GM23248 (cell line): ENCODE data around the gene CIAPIN1. TPM values are rescaled to one million over a fixed set of nuclear protein-coding genes. Genes with fewer than 3 reads are reported as not detected.
A peak's percentile ranks its signal among the peaks of the same experiment; 100 is the strongest.

Experiments used
- DNase-seq: peaks from one replicate; pipeline ENCODE4 v3.0.0-alpha.2; 2015
- H2AFZ ChIP-seq: fragments of 200-600 bp; sonication (generic); 2 replicates; pipeline ENCODE4 v1.6.1; 2016; ENCODE audit warnings: antibody characterized with exemption
- H3F3A ChIP-seq: fragments of 200-600 bp; sonication (generic); 2 replicates; pipeline ENCODE4 v1.6.1; 2016; ENCODE audit warnings: mild to moderate bottlenecking, antibody characterized with exemption, mixed run types; ENCODE audit not compliant: insufficient read depth
- H3K27ac ChIP-seq: fragments of 200-600 bp; sonication (generic); 2 replicates; pipeline ENCODE4 v1.5.1; 2016; ENCODE audit warnings: mild to moderate bottlenecking
- H3K27me3 ChIP-seq: fragments of 200-600 bp; sonication (generic); replicated peaks from 2 replicates; pipeline ENCODE4 v1.6.1; 2016; ENCODE audit warnings: mild to moderate bottlenecking; ENCODE audit not compliant: insufficient read depth
- H3K36me3 ChIP-seq: fragments of 200-600 bp; sonication (generic); 2 replicates; pipeline ENCODE4 v1.6.1; 2016; ENCODE audit warnings: low read depth, mild to moderate bottlenecking
- H3K4me1 ChIP-seq: fragments of 200-600 bp; sonication (generic); 2 replicates; pipeline ENCODE4 v1.6.1; 2016; ENCODE audit warnings: mild to moderate bottlenecking; ENCODE audit not compliant: insufficient read depth
- H3K4me2 ChIP-seq: fragments of 200-600 bp; sonication (generic); one replicate; pipeline ENCODE4 v1.6.1; 2016; ENCODE audit warnings: mild to moderate bottlenecking; ENCODE audit not compliant: unreplicated experiment
- H3K4me3 ChIP-seq: fragments of 200-600 bp; sonication (generic); 2 replicates; pipeline ENCODE4 v1.5.1; 2016; ENCODE audit warnings: mild to moderate bottlenecking
- H3K79me2 ChIP-seq: fragments of 200-600 bp; sonication (generic); 2 replicates; pipeline ENCODE4 v1.6.1; 2016; ENCODE audit warnings: mild to moderate bottlenecking; ENCODE audit not compliant: insufficient read depth
- H3K9ac ChIP-seq: fragments of 200-600 bp; sonication (generic); 2 replicates; pipeline ENCODE4 v1.6.1; 2016; ENCODE audit warnings: mild to moderate bottlenecking
- H3K9me2 ChIP-seq: fragments of 200-600 bp; sonication (generic); 2 replicates; pipeline ENCODE4 v1.6.1; 2016; ENCODE audit warnings: mixed run types, mild to moderate bottlenecking, moderate library complexity; ENCODE audit not compliant: insufficient read depth
- H3K9me3 ChIP-seq: fragments of 200-600 bp; sonication (generic); one replicate; pipeline ENCODE4 v1.6.1; 2017; ENCODE audit warnings: low read depth
- H4K20me1 ChIP-seq: fragments of 200-600 bp; sonication (generic); 2 replicates; pipeline ENCODE4 v1.6.0; 2016; ENCODE audit not compliant: insufficient read depth
- EZH2 ChIP-seq: fragments of 200-600 bp; sonication (generic); IDR thresholded peaks from 2 replicates; pipeline ENCODE4 v1.6.1; 2018; ENCODE audit warnings: antibody characterized with exemption, mild to moderate bottlenecking; ENCODE audit not compliant: insufficient read depth, poor library complexity, severe bottlenecking
- EZH2phosphoT487 ChIP-seq: fragments of 200-600 bp; sonication (generic); IDR thresholded peaks from 2 replicates; pipeline ENCODE4 v1.6.1; 2018; ENCODE audit warnings: antibody characterized with exemption, moderate library complexity, mild to moderate bottlenecking, low read depth; ENCODE audit not compliant: insufficient read depth
- WGBS, 2 experiments: methylation state at CpG; one replicate each; pipeline ENCODE4 v1.1.6; 2015 to 2017; ENCODE audit warnings: low lambda C conversion rate in 2 of 2, low coverage in 1 of 2; ENCODE audit errors: missing lambda C conversion rate in 2 of 2; 5-methylcytosine and 5-hydroxymethylcytosine counted together
- in situ Hi-C: fragments of 300-500 bp; cut with MboI; formaldehyde crosslinking; loops from 2 replicates; pipeline ENCODE4 v1.15.0; 2020
- polyA plus RNA-seq: library from polyadenylated mRNA; unstranded; fragments of >200 nt; fragmentation: Nextera tagmentation; extraction: Ambion mirVana; gene quantifications from 2 replicates; pipeline ENCODE4 v1.2.1, GENCODE V29; 2016
- total RNA-seq: library from RNA; depleted of rRNA; stranded (reverse); fragments of >200 nt; shearing (Covaris generic); gene quantifications from 2 replicates; pipeline ENCODE4 v1.2.3, GENCODE V29; 2014

CIAPIN1 gene
- total and polyA plus RNA-seq, 2 experiments from 2014 or later = 35.7 to 45.1 TPM

DNA sequence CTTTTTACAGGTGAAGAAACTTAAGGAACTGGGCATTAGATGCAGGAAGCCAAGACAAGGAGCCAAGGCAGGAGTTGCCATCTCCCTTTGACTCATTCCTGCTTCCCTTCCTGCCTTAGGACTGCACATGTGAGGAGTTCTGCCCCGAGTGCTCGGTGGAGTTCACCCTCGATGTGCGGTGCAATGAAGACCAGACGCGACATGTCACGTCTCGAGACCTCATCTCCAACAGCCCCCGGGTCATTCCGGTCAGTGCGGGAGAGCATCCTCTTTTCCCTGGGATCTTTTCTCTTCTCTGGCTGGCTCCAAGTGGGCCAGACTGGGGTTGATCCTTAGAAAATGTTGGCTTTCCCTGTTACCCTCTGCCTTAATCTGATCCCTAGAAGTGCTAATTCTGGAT lies 21.9 kb upstream of the CIAPIN1 start:
- Histone ChIP-seq H4K20me1 (no peaks in the 10 kb centered on the region; the same call in 1 of the 2 replicates), H3K27ac (no peak overlapping the region), H3K4me3 (no peak overlapping the region), H3K4me2 (no peak overlapping the region), H3K4me1 (peaks cover 8% of the 10 kb centered on the region), H3K27me3 (no peaks in the 10 kb centered on the region), H3F3A (peaks cover 40% of the 10 kb centered on the region), H3K9me2 (no peaks in the 10 kb centered on the region), H3K36me3 (peaks cover 51% of the 10 kb centered on the region), H3K9ac (no peak overlapping the region), H3K9me3 (no peaks in the 10 kb centered on the region), H3K79me2 (peaks cover 44% of the 10 kb centered on the region), H2AFZ (no peak overlapping the region)
- WGBS, 2 experiments = 86 to 90% methylated on average over 11 of the region's 11 CpGs
- DNase-seq = no peak
- TF ChIP-seq EZH2phosphoT487 = no peak
- TF ChIP-seq EZH2 = no peak
- in situ Hi-C loops = no loop called here

DNA sequence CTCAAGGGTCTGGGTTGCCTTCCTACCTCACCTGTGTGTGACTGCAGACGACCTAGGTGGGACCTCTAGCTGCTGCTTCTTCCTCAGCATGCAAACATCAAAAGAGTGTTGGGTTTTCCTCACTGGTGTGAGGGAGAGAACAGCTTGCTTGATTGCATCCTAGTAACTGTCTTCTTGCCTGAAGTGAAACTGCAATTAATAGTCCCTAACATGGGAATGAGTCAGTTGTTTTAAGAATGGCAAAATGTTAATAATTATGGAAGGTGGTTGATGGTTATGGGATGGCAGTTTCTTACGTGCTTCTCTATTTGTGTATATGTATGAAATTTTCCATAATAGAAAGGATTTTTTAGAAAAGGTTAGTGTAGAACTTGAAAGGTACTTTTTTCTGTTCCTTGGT lies 21.2 kb upstream of the CIAPIN1 start:
- Histone ChIP-seq H4K20me1 (no peaks in the 10 kb centered on the region; the same call in 1 of the 2 replicates), H3K79me2 (peaks cover 51% of the 10 kb centered on the region), H3K4me3 (no peak overlapping the region), H3K9me2 (no peaks in the 10 kb centered on the region), H3K27me3 (no peaks in the 10 kb centered on the region), H3K4me2 (no peak overlapping the region), H3K36me3 (peaks cover 47% of the 10 kb centered on the region), H3K4me1 (peaks cover 15% of the 10 kb centered on the region), H3F3A (peaks cover 40% of the 10 kb centered on the region), H3K27ac (no peak overlapping the region), H3K9me3 (no peaks in the 10 kb centered on the region), H3K9ac (no peak overlapping the region), H2AFZ (no peak overlapping the region)
- in situ Hi-C loops = no loop called here
- WGBS, 2 experiments = 88 to 91% methylated on average over 2 of the region's 2 CpGs
- TF ChIP-seq EZH2phosphoT487 = no peak
- no peak for TF ChIP-seq EZH2
- DNase-seq = no peak

DNA sequence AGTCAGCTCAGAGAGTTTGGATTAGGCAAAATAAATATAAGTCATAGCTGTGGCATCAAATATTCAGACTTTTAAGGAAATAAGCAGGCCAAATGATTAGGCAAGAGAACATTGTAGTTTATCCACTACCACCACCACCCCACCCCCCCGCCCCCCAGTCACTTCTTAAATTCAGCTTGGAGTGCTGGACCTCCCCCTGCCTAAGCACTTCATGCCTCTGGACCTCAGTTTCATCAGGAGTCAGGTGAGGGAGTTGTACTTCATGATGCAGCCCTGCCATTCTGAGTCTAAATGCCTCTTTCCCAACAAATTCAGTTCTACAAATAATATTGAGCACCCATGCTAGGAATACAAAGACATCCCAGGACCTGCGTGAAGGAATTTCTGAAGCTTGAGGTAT lies 17.3 kb upstream of the CIAPIN1 start:
- Histone ChIP-seq H3K79me2 (peaks cover 60% of the 10 kb centered on the region), H3K9me2 (no peaks in the 10 kb centered on the region), H3K9me3 (no peaks in the 10 kb centered on the region), H3K27ac (no peak overlapping the region), H3K9ac (peak overlapping the region; percentile 8; the same call in 1 of the 2 replicates), H2AFZ (no peak overlapping the region), H3K4me1 (peaks cover 12% of the 10 kb centered on the region), H3F3A (peaks cover 32% of the 10 kb centered on the region), H3K4me2 (no peak overlapping the region), H4K20me1 (no peaks in the 10 kb centered on the region; the same call in 1 of the 2 replicates), H3K27me3 (no peaks in the 10 kb centered on the region), H3K4me3 (no peak overlapping the region), H3K36me3 (peaks cover 34% of the 10 kb centered on the region; the same call in 1 of the 2 replicates)
- TF ChIP-seq EZH2 = no peak
- TF ChIP-seq EZH2phosphoT487 = no peak
- in situ Hi-C loops = no loop called here
- 87 to 93% methylated on average over 2 of the region's 2 CpGs for WGBS, 2 experiments
- no peak for DNase-seq

DNA sequence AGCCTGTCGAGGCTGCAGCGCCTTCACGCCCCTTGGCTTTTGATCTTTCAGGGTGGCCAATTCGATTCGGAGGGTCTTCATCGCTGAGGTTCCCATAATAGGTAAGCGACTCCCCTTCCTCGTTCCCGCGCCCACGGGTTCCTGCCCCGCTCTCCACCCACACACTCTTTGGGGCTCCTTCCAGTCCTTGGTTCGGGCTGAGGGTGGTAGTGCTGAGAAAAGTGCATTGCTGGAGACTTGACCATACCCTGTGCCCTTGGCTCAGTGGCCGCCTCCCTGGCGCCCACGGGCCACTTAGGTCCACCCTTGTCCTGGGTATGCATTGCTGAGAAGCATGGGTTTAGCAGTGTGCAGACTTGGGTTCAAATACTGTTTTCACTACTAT lies 15.8 kb upstream of the CIAPIN1 start:
- H3K79me2 ChIP-seq = peaks cover 48% of the 10 kb centered on the region
- H4K20me1 ChIP-seq = no peaks in the 10 kb centered on the region; the same call in 1 of the 2 replicates
- peaks cover 26% of the 10 kb centered on the region; the same call in 1 of the 2 replicates for H3K36me3 ChIP-seq
- no peaks in the 10 kb centered on the region for H3K27me3 ChIP-seq
- peak; percentile 65 for DNase-seq
- H3F3A ChIP-seq = peaks cover 23% of the 10 kb centered on the region; the same call in 1 of the 2 replicates
- peak overlapping the region; percentile 83 for H3K4me3 ChIP-seq
- H3K4me1 ChIP-seq = peaks cover 12% of the 10 kb centered on the region
- peak overlapping the region; percentile 48 for H3K27ac ChIP-seq
- WGBS, 2 experiments = 0 to 3% methylated on average over 10 to 16 of the region's 16 CpGs
- H3K4me2 ChIP-seq = peak overlapping the region; percentile 92
- in situ Hi-C loops = no loop called here
- no peaks in the 10 kb centered on the region for H3K9me2 ChIP-seq
- TF ChIP-seq EZH2phosphoT487 (no peak), EZH2 (no peak)
- H2AFZ ChIP-seq = no peak overlapping the region
- H3K9me3 ChIP-seq = no peaks in the 10 kb centered on the region
- H3K9ac ChIP-seq = peak overlapping the region; percentile 85
